GM19463 (cell line): ENCODE results near the gene PCSK2.
A peak's percentile ranks its signal among the peaks of the same experiment; 100 is the strongest.
"Not testable (repeated sequence)": the region's sequence is repeated elsewhere in the genome, so short reads cannot be mapped to it uniquely, and the experiment has no call there.

Source experiments
- ATAC-seq: cut with Tn5 transposase; IDR thresholded peaks from one replicate; pipeline ENCODE4 v1.9.1; 2021; ENCODE audit warnings: mild to moderate bottlenecking, moderate library complexity; ENCODE audit not compliant: unreplicated experiment

Gene PCSK2, protein sequence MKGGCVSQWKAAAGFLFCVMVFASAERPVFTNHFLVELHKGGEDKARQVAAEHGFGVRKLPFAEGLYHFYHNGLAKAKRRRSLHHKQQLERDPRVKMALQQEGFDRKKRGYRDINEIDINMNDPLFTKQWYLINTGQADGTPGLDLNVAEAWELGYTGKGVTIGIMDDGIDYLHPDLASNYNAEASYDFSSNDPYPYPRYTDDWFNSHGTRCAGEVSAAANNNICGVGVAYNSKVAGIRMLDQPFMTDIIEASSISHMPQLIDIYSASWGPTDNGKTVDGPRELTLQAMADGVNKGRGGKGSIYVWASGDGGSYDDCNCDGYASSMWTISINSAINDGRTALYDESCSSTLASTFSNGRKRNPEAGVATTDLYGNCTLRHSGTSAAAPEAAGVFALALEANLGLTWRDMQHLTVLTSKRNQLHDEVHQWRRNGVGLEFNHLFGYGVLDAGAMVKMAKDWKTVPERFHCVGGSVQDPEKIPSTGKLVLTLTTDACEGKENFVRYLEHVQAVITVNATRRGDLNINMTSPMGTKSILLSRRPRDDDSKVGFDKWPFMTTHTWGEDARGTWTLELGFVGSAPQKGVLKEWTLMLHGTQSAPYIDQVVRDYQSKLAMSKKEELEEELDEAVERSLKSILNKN

DNA sequence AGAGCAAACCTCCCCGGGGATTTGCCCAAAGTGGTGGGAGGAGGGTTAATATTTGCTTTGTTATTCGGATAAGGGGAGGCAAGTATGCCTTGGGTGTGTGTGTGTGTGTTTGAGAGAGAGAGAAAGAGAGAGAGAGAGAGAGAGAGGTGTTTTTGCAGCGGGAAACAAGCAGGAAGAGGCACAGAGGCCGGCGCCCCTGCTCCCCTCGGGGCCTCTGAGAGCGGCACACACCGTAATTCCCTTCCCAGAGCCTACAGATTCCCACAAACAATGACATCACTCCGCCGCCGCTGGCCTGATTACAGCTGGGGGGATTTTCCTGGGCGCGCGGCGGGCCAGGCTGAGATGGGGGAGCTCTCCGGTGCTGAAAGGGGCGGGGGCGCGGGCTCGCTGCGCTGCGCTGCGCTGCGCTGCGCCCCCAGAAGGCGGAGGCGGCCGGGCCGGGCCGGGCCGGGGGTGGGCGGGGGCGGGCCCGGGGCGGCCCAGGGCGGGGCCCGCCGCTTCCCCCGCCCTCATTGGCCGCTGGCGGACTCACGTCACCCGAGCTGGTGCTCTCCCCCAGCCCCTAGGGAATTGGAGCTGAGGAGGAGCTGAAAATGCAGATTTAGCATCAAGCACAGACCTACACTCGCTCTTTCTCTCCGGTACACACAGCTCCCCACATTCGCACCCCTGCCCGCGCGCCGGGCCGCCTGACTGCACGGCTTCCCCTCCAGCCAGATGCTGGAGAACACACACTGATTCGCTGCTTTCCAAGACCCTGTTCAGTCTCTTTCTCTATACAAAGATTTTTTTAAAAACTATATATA, at the start of gene PCSK2:
Gene PCSK2 (plus strand): TSS at position 631 of the 809 bp plus-strand sequence. CDS start 266 bp downstream, outside the sequence.
- peak; percentile 30 for ATAC-seq

DNA sequence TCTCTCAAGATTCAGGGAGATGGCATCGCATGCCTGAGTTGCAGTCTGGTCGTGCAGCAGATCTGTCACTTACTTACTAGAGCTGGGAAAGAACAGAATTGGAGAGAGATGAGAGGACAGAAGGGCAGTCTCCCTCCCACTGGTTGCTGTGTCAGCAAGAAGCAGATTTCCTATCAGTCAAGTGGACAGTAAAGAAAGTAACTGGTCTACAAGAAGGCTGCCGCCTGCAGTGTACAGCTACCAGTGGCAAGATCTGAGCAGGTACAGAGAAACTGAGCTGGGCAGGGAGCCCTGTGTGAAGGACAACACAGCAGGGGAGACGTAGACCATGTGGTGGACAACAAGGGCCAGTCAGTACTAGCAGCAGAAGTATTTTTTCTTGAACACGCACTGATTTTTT, 49.5 kb upstream of the PCSK2 start:
- no peak for ATAC-seq

DNA sequence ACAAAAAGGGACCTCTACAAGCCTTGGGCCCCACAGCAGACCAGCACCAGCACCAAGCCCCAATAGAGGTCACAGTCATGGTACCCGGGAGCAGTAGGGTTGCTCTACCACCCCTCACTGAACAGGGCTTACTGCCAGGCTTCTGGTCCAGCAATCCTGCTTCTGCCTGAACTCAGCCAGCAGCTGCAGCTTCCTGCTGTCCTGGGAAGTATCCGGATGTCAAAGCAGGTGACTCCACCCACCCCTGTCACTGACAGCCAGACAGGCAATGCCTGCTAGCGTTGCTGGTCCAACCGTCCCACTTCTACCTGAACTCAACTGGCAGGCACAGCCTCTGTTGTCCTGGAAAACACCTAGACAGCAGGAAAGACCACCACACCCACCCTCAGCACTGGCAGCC, 47.0 kb upstream of the PCSK2 start:
- no peak for ATAC-seq

DNA sequence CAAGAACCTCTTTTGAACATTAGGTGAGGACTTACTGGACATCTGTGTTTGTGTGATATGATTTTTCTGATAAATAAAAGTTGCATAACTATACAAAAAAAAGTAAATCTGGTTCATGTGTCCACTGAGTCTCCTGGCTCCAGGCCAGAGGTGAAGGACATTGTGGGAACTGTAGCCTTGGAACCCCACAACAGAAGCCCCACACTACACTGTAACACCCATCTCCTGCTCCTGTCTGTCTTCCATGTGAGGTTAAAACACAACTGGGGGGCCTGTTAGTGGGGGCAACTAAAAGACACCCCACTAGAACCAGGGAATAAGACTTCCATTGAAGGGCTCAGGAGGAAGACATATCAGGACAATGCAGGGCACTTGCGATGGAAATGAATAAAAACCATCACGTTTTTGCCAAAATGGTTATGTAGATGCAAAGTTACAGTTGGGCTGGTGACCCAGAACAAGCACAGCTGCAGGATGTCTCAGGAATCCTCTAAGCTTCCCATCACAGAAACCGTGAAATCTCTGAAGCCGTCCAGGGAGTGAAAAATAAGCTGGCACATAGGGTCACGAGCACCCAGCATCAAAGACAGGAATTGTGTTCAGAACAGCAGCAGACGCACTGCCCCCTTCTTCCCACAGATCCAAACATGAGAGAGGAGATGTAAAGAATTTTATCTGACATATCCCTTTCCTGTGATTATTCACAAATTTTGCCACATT, 36.7 kb upstream of the PCSK2 start:
- no peak for ATAC-seq

DNA sequence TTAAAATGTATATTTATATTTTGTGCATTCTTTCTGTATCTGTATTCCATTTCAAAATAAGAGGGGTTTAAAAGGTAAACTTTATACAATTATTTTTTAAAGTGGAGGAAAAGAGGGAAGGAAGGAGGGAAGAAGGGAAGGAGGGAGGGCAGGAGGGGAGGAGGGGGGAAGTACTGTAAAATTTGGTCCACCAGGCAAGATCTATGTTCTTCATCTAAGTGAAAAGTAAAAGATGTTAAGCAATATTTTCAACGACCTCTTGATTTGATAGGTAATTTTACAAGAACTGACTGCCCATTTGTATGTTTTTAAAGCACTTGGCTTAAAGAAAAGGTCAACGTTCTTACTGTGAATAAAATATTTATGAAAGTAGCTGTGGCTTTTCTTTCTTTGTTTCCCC, 29.8 kb upstream of the PCSK2 start:
- no peak for ATAC-seq

DNA sequence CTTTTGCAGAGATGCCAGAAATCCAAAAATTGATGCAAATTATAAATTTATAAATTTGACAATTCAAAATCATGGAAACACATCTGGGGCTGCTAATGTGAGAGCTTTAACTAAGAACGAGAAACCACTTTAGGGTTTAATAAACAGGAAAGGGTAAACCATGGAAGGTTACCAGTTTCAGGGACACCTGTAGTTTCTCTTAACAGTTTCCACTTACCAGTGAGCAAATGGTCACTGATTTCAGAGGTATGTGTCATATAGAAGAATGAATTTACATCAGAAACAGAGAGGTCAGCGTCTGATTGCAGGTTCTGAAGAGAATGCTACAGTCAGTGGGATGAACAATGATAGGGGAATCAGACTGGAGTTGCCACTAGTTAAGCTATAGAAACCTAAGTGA, 24.8 kb upstream of the PCSK2 start:
- ATAC-seq: no peak

DNA sequence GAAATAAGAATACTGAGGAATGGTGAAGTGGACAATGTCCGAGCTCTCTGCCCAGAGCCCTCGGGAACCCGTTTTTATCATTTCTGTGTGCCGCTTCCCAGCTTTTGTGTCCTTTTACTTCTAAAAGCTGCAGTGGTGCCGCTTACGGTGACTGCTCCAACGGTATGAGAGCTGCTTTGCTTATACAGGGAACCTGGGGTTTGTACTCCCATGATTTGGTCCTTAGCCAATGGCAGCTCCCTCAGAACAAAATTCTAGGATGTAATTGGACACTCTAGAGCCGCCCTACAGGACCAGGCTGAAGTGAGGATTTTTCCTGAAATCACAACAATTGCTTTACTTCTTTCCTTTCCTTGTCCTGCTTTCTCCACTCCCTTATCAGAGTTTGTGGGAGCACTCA, 24.2 kb upstream of the PCSK2 start:
- ATAC-seq: no peak

DNA sequence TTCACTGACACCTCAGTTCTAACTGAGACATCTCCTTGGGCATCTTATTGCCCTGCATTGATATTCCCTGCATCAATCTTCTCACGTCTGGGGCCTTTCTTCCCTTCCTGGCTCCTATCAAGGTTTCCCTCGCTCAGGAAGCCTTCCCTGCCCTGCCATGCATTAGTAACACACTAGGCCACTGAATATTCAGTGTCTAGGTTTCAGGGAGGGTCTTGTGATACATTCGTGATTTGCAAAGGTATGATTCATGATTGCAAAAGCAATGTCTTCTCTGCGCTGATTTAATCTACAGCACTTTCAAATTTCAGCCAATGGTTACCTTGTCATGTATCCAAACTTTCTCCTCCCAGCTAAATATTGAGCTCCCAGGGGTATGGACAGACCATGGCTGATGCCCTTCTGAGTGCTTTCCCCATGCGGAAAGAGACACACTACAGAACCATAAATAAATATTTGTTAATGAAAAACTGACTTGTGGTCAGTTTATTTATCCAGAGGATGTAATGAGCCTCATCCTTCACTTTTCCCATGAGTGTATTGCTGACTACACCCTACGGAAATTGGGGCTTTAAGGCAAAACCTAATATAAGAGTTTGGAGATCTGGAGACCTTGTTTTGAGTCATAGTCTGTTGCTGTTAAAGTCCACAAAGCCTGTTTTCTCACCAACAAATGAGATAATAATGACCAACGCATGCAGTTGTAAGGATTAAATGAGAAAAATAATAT, 21.6 kb upstream of the PCSK2 start:
- no peak for ATAC-seq

DNA sequence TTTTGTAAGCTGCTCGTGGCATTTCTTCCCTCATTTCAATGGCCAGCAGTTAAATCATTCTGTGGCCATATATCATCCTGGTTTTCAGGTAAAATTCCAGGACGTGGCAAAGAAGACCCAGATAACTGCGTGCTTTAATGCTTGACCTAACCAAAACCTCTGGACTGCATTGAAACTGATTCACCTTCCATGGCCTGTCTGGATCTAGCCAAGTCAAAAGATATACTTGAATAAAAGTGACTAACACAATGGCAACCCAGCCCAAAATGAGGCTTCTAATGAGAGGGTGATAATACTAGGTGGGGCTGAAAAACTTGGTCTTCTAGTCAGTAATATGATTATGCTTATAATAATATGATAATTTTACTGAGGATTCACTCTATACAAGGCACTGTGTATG, 16.5 kb upstream of the PCSK2 start:
- no peak for ATAC-seq

DNA sequence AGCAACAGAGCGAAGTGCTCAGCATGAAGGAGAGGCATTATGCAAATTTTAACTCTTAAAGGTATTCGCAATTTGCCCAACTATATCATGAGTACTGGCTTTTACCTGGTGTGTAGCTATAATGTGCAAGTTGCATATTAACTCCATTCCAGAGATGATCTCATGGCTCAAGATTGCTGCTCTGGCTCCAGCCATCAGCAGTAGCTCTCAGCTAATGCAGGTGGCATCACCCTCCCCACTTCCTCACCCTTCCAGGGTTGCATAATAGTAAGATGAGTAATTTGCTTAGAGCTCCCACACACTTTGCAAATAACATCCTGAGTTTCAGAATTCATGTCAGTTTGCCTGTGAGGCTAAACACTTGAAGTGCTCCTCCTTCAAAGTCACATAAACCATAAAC, 15.9 kb upstream of the PCSK2 start:
- ATAC-seq: no peak

DNA sequence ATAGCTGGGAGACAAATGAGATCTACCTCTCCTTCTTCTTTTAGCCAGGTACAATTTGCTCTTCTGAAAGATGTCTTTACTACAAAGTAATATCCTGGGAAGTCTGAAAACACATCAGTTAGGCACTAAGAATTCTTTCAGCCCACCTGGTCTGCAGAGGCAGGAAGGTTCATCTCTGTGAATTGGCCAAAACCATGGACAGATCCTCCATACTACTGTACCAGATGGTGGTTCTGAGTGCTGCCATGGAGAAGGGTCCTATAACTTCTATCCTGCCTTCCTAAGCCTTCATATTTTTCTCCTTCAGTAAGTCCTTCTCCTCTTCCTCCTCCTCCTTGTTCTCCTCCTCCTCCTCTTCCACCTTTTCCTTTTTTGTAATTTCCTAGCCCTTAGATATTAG, 11.7 kb upstream of the PCSK2 start:
- no peak for ATAC-seq

DNA sequence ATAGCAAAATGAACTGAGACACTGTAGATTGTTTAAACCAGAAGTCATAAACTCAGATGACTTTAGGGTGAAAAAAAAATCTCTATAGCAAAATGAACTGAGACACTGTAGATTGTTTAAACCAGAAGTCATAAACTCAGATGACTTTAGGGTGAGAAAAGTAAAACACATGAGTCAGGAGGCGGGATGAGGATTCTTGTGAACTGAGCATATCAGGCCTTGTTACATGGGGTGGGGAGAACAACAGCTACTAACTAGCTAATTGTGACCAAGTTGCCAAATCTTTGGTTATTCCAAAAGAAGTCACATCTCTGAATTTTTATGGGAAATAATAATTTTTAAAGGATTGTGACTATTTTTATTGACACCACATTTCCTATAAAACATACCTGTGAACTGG, 7.0 kb upstream of the PCSK2 start:
- ATAC-seq: not testable (repeated sequence)

DNA sequence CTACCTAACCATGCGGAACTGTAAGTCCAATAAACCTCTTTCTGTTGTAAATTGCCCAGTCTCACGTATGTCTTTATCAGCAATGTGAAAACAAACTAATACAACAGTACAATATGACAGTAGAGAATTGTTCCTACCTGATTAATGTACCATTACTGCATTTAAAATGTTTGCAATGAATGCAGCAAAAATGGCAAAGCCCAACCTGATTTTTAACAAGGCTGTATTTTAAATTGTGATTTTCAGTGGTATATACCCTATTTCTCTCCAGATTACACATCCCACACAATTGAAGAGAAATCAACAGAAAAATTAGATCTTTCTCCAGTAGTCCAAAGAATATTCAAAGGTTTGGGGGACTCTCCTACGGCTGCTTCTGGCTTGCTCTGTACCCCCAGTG, 3.3 kb upstream of the PCSK2 start:
- no peak for ATAC-seq

DNA sequence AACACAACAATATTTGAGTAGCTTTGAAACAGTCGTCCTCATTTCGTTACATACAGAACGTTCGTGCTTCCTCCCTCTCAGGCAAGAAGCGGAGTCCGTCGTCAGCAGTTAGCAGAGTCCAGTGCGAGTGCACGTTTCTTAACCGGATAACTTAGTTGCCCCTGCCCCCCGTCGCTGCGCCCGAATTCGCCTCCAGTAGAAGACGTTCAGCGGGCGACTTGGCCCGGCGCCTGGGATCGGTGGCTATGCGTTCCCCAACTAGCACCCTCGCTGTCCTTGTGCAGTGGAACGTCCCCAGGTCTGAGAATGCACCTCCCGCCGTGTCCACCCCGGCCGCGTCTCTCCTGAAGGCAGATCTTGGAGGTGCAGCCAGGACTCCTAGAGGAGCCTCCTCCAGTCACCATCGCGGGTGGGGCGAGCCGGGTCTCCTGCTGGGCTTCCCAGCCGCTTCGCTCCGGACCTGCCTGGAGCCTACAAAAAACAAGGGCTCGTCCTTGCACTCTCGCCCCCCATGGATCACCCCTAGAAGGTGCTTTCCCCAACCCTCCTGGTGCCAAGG, 910 bp upstream of the PCSK2 start:
- no peak for ATAC-seq

DNA sequence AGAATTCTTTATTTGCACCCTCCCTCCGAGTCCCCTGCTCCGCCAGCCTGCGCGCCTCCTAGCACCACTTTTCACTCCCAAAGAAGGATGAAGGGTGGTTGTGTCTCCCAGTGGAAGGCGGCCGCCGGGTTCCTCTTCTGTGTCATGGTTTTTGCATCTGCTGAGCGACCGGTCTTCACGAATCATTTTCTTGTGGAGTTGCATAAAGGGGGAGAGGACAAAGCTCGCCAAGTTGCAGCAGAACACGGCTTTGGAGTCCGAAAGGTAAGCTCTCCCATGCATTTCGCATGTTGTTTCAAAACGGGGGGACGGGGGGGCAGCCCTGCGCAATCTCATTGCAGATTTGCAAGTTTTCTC, 357 bp downstream of the PCSK2 start:
- no peak for ATAC-seq

DNA sequence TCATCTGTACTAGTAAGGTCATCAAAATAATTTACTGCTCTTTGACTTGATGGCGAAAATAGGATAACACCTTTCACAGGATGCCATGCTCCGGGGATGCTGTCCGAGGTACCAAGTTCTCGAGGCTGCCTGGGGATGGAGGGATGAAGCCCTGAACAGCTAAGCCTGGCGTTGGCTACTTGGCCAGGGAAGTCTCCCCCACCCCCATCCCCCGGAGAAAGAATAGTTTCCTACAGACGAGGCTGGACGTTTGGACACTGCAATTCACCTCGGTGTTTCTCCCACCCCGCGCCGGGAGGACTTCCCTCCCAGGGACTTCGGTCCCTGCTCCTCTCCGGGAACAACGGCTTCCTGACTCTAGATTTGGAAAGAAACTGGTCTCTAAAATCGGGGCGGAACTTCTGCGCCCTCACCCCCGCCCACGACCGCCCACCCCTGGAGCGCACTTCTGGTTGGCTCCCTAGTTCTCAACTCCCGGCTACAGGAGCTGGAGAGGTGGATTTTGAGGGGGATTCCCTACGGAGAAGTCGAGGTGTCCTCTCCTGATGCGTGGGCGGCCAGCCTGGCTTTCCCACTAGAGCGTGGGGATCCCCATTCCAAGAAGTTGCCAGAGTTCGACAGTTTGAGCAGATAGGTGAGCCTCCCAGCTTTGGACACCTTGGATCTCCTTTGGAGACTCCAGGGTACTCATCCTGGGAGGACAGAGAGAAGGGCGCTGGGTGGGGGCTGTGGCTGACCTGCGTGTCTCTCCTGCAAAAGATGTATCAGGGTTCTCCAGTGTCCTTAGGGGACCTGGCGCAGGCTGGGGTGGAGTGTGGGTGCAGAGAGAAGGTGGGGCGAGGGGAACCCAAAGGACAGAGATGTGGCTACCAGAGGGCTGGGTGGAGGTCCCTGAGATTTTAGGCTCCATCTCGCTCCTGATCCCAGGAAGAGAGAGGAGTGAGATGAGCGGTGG, 1.1 kb downstream of the PCSK2 start:
- ATAC-seq: no peak

DNA sequence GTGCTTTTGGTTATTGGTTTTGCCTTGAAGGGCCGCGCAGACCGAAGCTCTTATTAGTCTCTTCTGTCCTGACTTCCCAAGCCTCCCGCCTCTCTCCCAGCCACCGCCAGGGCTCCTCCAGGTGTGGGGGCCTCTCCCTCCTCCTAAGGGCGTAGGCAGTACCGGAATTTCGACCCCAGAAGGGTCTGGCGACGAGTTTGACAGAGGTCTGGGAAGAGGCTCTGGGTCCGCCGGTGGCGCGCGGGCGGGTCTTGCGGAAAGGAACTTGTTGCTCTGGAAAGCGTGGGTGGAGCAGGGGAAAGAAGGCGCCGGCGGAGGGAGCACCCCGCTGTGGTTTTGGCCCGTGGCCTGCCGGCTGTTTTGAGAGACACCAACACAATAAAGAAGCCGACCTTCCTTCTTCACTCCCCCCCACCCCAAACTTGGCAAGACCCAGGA, 1.8 kb downstream of the PCSK2 start:
- no peak for ATAC-seq

DNA sequence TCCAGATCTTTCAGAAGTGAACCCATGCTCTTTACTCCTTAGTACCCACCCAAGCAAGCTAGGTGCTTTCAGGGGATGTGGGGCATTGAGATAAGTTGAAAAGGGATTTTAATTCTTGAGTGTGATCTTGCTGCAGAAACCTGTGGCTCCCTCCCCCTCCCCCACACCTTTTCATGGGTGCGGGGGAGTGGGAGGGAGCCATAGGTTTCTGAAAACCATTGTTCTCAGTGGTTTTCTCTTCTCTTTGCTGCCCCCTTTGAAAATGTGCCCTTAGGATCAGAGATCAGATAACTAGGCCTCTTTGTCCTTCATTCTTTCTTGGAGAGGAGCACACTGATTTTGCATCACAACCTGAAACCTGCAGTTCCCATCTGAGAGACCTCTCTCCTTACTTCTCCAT, 2.4 kb downstream of the PCSK2 start:
- no peak for ATAC-seq

DNA sequence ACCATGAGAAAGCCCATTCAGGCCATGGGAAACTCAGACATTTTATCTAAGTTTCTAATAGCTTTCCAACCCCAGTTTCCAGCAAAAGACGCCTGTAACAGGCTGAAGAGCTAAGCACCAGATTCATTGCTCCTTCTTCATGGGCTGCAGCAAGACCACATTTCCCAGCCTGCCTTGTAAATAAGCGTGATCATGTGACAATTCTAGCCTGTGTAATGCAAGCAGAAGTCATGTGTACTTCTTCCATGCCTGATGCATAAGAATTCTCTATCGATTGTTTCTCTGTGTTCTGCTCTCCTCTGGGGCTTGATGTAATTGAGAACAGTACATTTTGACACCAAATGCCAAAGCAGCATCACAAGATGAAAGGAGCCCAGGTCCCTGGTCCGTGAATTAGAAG, 6.8 kb downstream of the PCSK2 start:
- ATAC-seq: no peak
